Stomach (tissue), 4 donors: Measurements from ENCODE around the gene BICD1.

Source experiments
- EP300 ChIP-seq: sonication (generic); formaldehyde crosslinking; IDR thresholded peaks from one replicate; pipeline ENCODE4 v1.6.1; 2017; ENCODE audit warnings: antibody characterized with exemption
- POLR2AphosphoS5 ChIP-seq, 3 donors: sonication (generic); formaldehyde crosslinking; IDR thresholded peaks; one replicate each; pipeline ENCODE4 v1.6.1; 2016; ENCODE audit warnings: antibody characterized with exemption in 3 of 3

DNA sequence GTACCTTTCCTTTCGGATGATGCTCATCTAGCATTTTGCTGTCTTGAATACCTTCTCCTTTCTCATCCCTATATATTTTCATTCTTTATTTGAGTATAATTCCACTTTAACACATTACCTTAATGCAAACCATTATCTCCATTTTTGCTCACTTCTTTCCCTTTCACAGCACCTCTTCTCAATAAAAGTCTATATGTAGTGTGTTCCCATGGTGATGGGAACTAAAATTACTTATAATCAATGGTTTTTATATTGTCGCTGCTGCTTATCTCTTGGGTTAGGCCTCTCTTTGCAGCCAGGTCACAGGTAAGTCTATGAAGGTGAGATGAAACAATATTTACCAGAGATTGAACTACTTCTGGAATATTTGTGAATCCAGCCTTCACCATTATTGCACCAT lies 171.1 kb downstream of the BICD1 start:
- TF ChIP-seq EP300 (no peak), POLR2AphosphoS5 (IDR thresholded peaks at IDR 0.05) (no peak)
